WTC11 (cell line): ENCODE data around the gene CCSER1.

Experiments
- ARID4B ChIP-seq: sonication (generic); formaldehyde crosslinking; IDR thresholded peaks from 2 replicates; pipeline ENCODE4 v1.8.0; 2023; ENCODE audit warnings: missing genetic modification reagents, mild to moderate bottlenecking, borderline replicate concordance
- NR3C1 ChIP-seq: sonication (generic); formaldehyde crosslinking; conservative IDR thresholded peaks from 2 replicates; pipeline ENCODE4 v1.8.1; 2023; ENCODE audit warnings: low read depth, mild to moderate bottlenecking, missing genetic modification reagents
- ZNF281 ChIP-seq: sonication (generic); formaldehyde crosslinking; IDR thresholded peaks from 2 replicates; pipeline ENCODE4 v1.8.0; 2023; ENCODE audit warnings: mild to moderate bottlenecking, missing genetic modification reagents
- TF ChIP-seq, protein P1 (sequence below): fragments of 200-600 bp; IDR thresholded peaks from 2 replicates; pipeline ENCODE4 v1.8.0; 2022; ENCODE audit warnings: antibody characterized with exemption

DNA sequence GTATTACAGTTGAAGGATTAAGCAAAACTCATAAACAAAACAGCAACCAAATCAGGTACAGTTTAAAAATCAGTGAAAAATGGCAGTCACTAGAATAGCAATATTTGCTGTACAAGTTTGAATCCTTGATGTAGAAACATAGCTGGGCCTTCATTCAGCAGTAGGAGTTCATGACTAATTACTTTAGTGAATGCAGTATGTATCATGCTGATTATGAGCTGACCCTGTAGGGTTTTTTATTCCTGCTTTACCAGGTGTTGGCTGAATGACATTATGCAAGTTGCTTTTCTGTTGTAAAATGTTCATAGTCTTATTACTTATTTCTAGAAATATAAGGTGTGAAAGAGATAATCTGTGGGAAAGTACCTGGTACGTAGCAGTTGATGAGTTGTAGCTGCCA lies 179.6 kb downstream of the CCSER1 start:
- TF ChIP-seq, protein P1, sequence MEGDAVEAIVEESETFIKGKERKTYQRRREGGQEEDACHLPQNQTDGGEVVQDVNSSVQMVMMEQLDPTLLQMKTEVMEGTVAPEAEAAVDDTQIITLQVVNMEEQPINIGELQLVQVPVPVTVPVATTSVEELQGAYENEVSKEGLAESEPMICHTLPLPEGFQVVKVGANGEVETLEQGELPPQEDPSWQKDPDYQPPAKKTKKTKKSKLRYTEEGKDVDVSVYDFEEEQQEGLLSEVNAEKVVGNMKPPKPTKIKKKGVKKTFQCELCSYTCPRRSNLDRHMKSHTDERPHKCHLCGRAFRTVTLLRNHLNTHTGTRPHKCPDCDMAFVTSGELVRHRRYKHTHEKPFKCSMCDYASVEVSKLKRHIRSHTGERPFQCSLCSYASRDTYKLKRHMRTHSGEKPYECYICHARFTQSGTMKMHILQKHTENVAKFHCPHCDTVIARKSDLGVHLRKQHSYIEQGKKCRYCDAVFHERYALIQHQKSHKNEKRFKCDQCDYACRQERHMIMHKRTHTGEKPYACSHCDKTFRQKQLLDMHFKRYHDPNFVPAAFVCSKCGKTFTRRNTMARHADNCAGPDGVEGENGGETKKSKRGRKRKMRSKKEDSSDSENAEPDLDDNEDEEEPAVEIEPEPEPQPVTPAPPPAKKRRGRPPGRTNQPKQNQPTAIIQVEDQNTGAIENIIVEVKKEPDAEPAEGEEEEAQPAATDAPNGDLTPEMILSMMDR, result no peak
- TF ChIP-seq ARID4B (CRISPR knock-in tag) (no peak), ZNF281 (CRISPR knock-in tag) (no peak), NR3C1 (CRISPR knock-in tag) (no peak)
